HepG2 (cell line): ENCODE measurements around the gene ACOT4. TPM values are rescaled to one million over a fixed set of nuclear protein-coding genes. Genes with fewer than 3 reads are reported as not detected.

Experiments used
- ATAC-seq: fragments of 200-7000 bp; cut with Tn5 transposase; 3 replicates; pipeline ENCODE4 v1.9.1; 2020; ENCODE audit warnings: mild to moderate bottlenecking, moderate library complexity
- BruUV-seq: library from RNA; stranded (reverse); fragments of 400-500 nt; replicated peaks from 2 replicates; lab custom pipeline; 2021; lab: Mats Ljungman, UMichigan
- CTCF ChIA-PET: fragments of 300-600 bp; formaldehyde crosslinking; extraction: SDS; loops from one replicate; lab custom pipeline; 2021; ENCODE audit warnings: low total read pairs, inconsistent platforms, low intra/inter-chr PET ratio; lab: Yijun Ruan, JAX
- POLR2A ChIA-PET: fragments of 350-600 bp; sonication (Branson Sonifier 250); formaldehyde crosslinking; loops from one replicate; lab custom pipeline; 2020; ENCODE audit warnings: antibody characterized with exemption, inconsistent platforms; lab: Yijun Ruan, JAX
- DNase-seq: peaks from one replicate; pipeline ENCODE4 v3.0.0-alpha.2; 2015; ENCODE audit warnings: low spot score
- FAIRE-seq: peaks from 3 replicates; lab custom pipeline; 2011; peaks lifted over from hg19 to GRCh38; lab: Jason Lieb, UNC
- H2AFZ ChIP-seq: one replicate; pipeline ENCODE4 v1.6.1; 2011; ENCODE audit warnings: low read length, inconsistent platforms
- H3K27ac ChIP-seq: fragments of 300-600 bp; 3 replicates; pipeline ENCODE4 v1.8.0; 2011; ENCODE audit warnings: mixed run types, mild to moderate bottlenecking, mixed read lengths, low read length, inconsistent platforms; ENCODE audit not compliant: insufficient read depth; ENCODE audit errors: extremely low read length
- H3K27me3 ChIP-seq, 2 experiments: fragments of 200-600 bp in 1 of 2; 2 replicates in 1 of 2; 3 replicates in 1 of 2; pipeline versions ENCODE4 v1.6.0 to v1.8.0; 2011; ENCODE audit warnings: low read length in 2 of 2, mild to moderate bottlenecking in 2 of 2, moderate library complexity in 2 of 2, inconsistent platforms in 1 of 2; ENCODE audit not compliant: insufficient read depth in 2 of 2, control insufficient read depth in 1 of 2
- H3K36me3 ChIP-seq, 2 experiments: fragments of 200-600 bp in 1 of 2; replicated peaks in 1 of 2; 2 replicates in 1 of 2; 3 replicates in 1 of 2; pipeline versions ENCODE4 v1.5.1 to v1.8.0; 2011; ENCODE audit warnings: low read length in 2 of 2, inconsistent platforms in 1 of 2; ENCODE audit not compliant: insufficient read depth in 2 of 2, control insufficient read depth in 1 of 2
- H3K4me1 ChIP-seq: 2 replicates; pipeline ENCODE4 v1.5.1; 2012; ENCODE audit warnings: low read length, inconsistent platforms; ENCODE audit not compliant: insufficient read depth
- H3K4me2 ChIP-seq: 2 replicates; pipeline ENCODE4 v1.6.0; 2011; ENCODE audit warnings: low read depth, low read length, inconsistent platforms
- H3K4me3 ChIP-seq, 3 experiments: fragments of 200-600 bp in 1 of 3; sonication (generic), shearing (Covaris generic) in 1 of 3; replicated peaks in 1 of 3; 2 replicates each; pipeline ENCODE4 v1.5.1; 2011 to 2016; ENCODE audit warnings: low read length in 3 of 3, inconsistent platforms in 2 of 3, low read depth in 2 of 3, mild to moderate bottlenecking in 2 of 3, control low read depth in 1 of 3, mixed read lengths in 1 of 3; ENCODE audit not compliant: insufficient read depth in 1 of 3
- H3K79me2 ChIP-seq: one replicate; pipeline ENCODE4 v1.6.1; 2011; ENCODE audit warnings: low read length, inconsistent platforms; ENCODE audit not compliant: insufficient read depth
- H3K9ac ChIP-seq: 2 replicates; pipeline ENCODE4 v1.6.0; 2011; ENCODE audit warnings: mild to moderate bottlenecking, low read depth, low read length, inconsistent platforms; ENCODE audit not compliant: insufficient read depth
- H3K9me3 ChIP-seq: 2 replicates; pipeline ENCODE4 v1.5.1; 2012; ENCODE audit warnings: mild to moderate bottlenecking, low read length
- H4K20me1 ChIP-seq: 2 replicates; pipeline ENCODE4 v1.6.0; 2011; ENCODE audit warnings: inconsistent platforms, mild to moderate bottlenecking, low read length, moderate library complexity; ENCODE audit not compliant: insufficient read depth
- CBX5 ChIP-seq: sonication (generic); formaldehyde crosslinking; IDR thresholded peaks from 2 replicates; pipeline ENCODE4 v1.4.0; 2020; ENCODE audit warnings: missing genetic modification reagents, borderline replicate concordance
- JDP2 ChIP-seq: sonication (generic); formaldehyde crosslinking; IDR thresholded peaks from 2 replicates; pipeline ENCODE4 v1.8.1; 2022; ENCODE audit warnings: missing genetic modification reagents, borderline replicate concordance
- KLF16 ChIP-seq, 2 experiments: sonication (generic) in 1 of 2; formaldehyde crosslinking in 1 of 2; IDR thresholded peaks; 2 replicates each; pipeline versions ENCODE4 v1.6.1 to v1.8.0; 2016 to 2023; ENCODE audit warnings: missing genetic modification reagents in 2 of 2, missing compliant biosample characterization in 1 of 2
- PITX1 ChIP-seq: sonication (generic); formaldehyde crosslinking; IDR thresholded peaks from 2 replicates; pipeline ENCODE4 v1.5.1; 2020; ENCODE audit warnings: mild to moderate bottlenecking, missing genetic modification reagents
- RBM39 ChIP-seq: fragments of 200-400 bp; formaldehyde crosslinking; IDR thresholded peaks from one replicate; pipeline ENCODE4 v1.6.1; 2018; ENCODE audit warnings: antibody characterized with exemption, mild to moderate bottlenecking, low read depth, low read length; ENCODE audit not compliant: poor library complexity, severe bottlenecking
- STAG1 ChIP-seq: sonication (generic); formaldehyde crosslinking; IDR thresholded peaks from 2 replicates; pipeline ENCODE4 v1.4.0; 2020; ENCODE audit warnings: missing genetic modification reagents
- ZNF660 ChIP-seq: sonication (generic); formaldehyde crosslinking; IDR thresholded peaks from 2 replicates; pipeline ENCODE4 v1.5.1; 2020; ENCODE audit warnings: mild to moderate bottlenecking, low read depth, missing genetic modification reagents, borderline replicate concordance
- WGBS: methylation state at CpG from one replicate; pipeline ENCODE4 v1.1.6; 2017; ENCODE audit warnings: low lambda C conversion rate; 5-methylcytosine and 5-hydroxymethylcytosine counted together
- in situ Hi-C: cut with HindIII; loops from 2 replicates; pipeline ENCODE4 v1.10.0; 2017; ENCODE audit warnings: low pct_unique_long_range_greater_than_20kb; ENCODE audit not compliant: extremely low pct_ligation_motif_present
- intact Hi-C: fragments of 100-400 bp; cut with micrococcal nuclease; formaldehyde crosslinking; loops from one replicate; pipeline ENCODE4 v1.10.0; 2022; ENCODE audit not compliant: unreplicated experiment
- polyA plus RNA-seq, 8 experiments: library from polyadenylated mRNA; depleted of rRNA in 3 of 8; stranded (reverse) in 7 of 8; unstranded in 1 of 8; fragments of >200 nt; fragmentation: Illumina TruSeq in 4 of 8; extraction: Trizol in 4 of 8; gene quantifications; 2 replicates each; pipeline versions ENCODE4 v1.2.1 to v1.2.3, GENCODE V29; 2011 to 2016; ENCODE audit warnings: low read depth in 4 of 8, missing spikeins in 1 of 8, mixed read lengths in 1 of 8; ENCODE audit not compliant: insufficient read depth in 1 of 8
- total RNA-seq, 5 experiments: library from RNA; depleted of rRNA; stranded (reverse); fragments of >200 nt; fragmentation: Illumina TruSeq; extraction: Trizol; gene quantifications; 2 replicates each; pipeline ENCODE4 v1.2.3, GENCODE V29; 2016; ENCODE audit warnings: low read depth in 1 of 5
- TF ChIP-seq, protein P1 (sequence below): sonication (generic); formaldehyde crosslinking; IDR thresholded peaks from 2 replicates; pipeline ENCODE4 v1.4.0; 2020; ENCODE audit warnings: missing genetic modification reagents
- TF ChIP-seq, protein P2 (sequence below): sonication (generic); formaldehyde crosslinking; IDR thresholded peaks from 2 replicates; pipeline ENCODE4 v1.4.0; 2020; ENCODE audit warnings: missing genetic modification reagents
- TF ChIP-seq, protein P3 (sequence below): sonication (generic); formaldehyde crosslinking; IDR thresholded peaks from 2 replicates; pipeline ENCODE4 v1.5.0; 2020; ENCODE audit warnings: missing genetic modification reagents, mild to moderate bottlenecking, borderline replicate concordance

Gene ACOT4
- total and polyA plus RNA-seq, 2 of the 13 experiments (the other 11 are each of a cell fraction or from before 2014, with no cell fraction given), result 0.04 to 0.05 TPM

DNA sequence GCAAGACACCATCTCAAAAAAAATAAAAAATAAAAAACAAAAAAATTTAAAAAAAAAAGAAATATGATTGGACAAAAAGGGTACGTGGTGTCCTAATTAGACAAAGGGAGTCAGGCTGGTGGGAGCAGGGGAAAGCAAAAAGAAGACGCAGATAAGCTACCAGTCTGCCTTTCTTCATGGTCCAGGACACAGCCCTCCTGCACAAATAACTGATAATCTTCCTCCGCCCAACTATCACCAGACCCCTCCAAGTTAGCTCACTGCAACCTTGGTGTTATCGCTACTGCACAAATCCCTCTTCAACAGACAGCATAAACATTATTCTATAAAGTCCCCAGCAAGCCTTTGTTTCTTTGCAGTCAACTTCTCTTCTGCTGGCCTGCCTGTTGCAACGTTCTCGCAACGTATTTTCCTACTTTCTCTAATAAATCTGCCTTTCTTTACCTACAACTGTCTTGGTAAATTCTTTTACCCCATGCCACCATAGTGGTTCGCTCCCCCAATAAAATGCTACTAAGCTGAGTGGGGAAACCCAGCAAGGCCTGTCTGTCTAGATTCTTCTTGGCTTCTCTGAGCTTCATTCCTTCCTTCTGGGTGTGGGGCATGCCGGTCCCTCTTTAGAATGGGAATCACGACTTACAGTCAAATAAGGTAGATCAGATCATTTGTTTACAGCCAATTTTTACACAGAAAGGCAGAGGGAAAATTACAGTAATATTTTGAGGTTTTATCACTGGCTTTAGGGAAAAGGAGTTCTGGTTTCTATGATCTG, 38.5 kb downstream of the ACOT4 start:
- no peaks in the 10 kb centered on the region for H3K9me3 ChIP-seq
- ChIA-PET POLR2A (interaction anchor here (0.6 to 1.0 kb wide), 2 partner anchors 11 to 59 kb away, joined by 3 read pairs; no protein-coding TSS in a partner anchor), CTCF (no interaction called here)
- no peak overlapping the region for H2AFZ ChIP-seq
- no peaks in the 10 kb centered on the region for H4K20me1 ChIP-seq
- no TSS peak for BruUV-seq
- H3K9ac ChIP-seq, result no peak overlapping the region
- TF ChIP-seq, protein P1, sequence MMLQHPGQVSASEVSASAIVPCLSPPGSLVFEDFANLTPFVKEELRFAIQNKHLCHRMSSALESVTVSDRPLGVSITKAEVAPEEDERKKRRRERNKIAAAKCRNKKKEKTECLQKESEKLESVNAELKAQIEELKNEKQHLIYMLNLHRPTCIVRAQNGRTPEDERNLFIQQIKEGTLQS (CRISPR knock-in tag), result no peak
- TF ChIP-seq RBM39 (no peak), PITX1 (CRISPR knock-in tag) (no peak), JDP2 (CRISPR knock-in tag) (no peak), STAG1 (no peak), CBX5 (CRISPR knock-in tag) (no peak), KLF16 (CRISPR knock-in tag; IDR thresholded peaks at IDR 0.05) (no peak), ZNF660 (CRISPR knock-in tag) (no peak)
- TF ChIP-seq, protein P2, sequence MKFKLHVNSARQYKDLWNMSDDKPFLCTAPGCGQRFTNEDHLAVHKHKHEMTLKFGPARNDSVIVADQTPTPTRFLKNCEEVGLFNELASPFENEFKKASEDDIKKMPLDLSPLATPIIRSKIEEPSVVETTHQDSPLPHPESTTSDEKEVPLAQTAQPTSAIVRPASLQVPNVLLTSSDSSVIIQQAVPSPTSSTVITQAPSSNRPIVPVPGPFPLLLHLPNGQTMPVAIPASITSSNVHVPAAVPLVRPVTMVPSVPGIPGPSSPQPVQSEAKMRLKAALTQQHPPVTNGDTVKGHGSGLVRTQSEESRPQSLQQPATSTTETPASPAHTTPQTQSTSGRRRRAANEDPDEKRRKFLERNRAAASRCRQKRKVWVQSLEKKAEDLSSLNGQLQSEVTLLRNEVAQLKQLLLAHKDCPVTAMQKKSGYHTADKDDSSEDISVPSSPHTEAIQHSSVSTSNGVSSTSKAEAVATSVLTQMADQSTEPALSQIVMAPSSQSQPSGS (CRISPR knock-in tag), result no peak
- TF ChIP-seq, protein P3, sequence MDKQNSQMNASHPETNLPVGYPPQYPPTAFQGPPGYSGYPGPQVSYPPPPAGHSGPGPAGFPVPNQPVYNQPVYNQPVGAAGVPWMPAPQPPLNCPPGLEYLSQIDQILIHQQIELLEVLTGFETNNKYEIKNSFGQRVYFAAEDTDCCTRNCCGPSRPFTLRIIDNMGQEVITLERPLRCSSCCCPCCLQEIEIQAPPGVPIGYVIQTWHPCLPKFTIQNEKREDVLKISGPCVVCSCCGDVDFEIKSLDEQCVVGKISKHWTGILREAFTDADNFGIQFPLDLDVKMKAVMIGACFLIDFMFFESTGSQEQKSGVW (CRISPR knock-in tag), result no peak
- DNase-seq (no peak), ATAC-seq (no peak), FAIRE-seq (no peak)
- peaks cover 5% of the 10 kb centered on the region for H3K4me1 ChIP-seq
- WGBS, result 43% methylated on average over 10 of the region's 10 CpGs
- H3K4me3 ChIP-seq, result no peak overlapping the region
- no peaks in the 10 kb centered on the region for H3K27me3 ChIP-seq
- no peak overlapping the region for H3K27ac ChIP-seq
- in situ Hi-C loops, result loop anchor here (5.0 to 10.0 kb wide), 2 partner anchors 55 to 123 kb away; no protein-coding TSS in a partner anchor
- H3K79me2 ChIP-seq, result no peaks in the 10 kb centered on the region
- H3K4me2 ChIP-seq, result peak overlapping the region; percentile 36; the same call in 1 of the 2 replicates
- intact Hi-C loops, result loop anchor here (10.0 kb wide), 1 partner anchor 55 kb away; no protein-coding TSS in a partner anchor
- H3K36me3 ChIP-seq, result no peaks in the 10 kb centered on the region
